HG03025 (cell line): Measurements from ENCODE around the gene AREG.

Experiments used
- ATAC-seq: cut with Tn5 transposase; IDR thresholded peaks from one replicate; pipeline ENCODE4 v1.9.1; 2021; ENCODE audit warnings: mild to moderate bottlenecking, moderate library complexity; ENCODE audit not compliant: unreplicated experiment, low FRiP score

AREG gene

DNA sequence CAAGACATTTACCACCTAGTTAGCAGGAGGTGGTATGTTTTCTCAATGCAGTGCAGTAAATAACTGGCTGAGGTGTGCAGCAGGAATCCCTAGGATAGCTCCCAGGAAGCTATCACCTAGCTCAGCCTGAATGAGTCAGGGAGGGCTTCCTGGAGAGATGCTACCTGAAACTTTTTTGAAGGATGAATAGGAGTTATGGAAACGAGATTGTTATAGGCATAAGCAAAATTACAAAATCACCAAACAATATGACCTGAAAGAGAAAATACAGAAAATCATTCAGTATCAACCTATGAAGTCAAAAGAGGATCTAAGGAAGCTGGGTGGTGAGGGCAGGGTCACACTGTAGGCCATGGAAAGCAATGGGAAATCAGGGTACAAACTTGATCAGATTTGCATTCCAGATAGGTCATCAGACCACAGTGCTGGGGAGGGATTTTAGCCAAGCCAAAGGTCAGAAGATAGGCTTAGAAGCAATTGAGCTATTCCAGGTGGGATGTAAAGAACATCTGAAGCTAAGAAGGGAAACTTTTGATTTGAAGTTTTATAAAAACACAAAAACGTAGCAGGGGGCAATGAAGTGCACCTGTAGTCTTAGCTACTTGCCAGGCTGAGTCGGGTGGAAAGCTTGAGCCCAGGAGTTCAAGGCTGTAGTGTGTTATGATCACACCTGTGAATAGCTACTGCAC, 11.3 kb downstream of the AREG start:
- ATAC-seq: no peak

DNA sequence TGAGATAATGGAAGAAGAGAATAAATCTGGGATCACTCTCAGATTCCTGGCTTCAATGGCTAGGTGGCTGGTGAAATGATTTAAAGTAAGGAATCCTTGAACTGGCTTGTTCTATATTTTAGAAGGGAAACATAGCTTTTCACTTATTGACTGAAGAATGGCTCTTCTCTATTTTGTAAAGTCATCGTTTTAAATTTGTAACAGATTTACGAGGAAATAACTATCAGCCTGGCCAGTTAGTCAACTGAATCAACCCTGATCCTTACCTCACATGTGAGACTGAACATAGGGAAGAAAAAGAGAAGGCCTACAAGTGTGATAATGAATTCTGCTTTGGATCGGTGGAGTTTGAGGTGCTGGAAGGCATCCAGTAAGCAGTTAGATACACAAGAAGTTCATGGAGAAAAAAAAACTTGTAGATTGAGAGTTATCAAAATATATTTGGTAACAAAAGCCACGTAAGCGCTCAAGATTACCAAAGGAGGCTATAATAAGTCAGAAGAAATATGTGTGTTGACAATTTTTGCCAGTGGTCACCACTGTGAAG, 12.0 kb downstream of the AREG start:
- no peak for ATAC-seq

DNA sequence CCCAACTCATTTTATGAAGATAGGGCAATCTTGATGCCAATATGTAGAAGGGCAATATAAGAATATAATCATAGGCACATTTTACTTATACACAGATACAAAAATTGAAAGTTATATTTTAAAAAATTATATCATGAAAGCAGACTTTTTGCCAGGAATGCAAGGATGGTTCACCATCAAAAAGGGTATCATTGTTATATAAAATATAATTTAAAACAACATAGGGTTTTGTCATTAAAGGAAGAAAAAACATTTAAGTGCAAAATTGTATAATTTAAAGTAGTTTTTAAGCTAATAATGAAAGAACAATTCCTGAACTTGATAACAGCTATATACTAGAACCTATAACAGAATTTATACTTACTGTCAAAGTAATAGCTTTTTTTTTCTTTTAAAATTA, 15.9 kb downstream of the AREG start:
- ATAC-seq: no peak

DNA sequence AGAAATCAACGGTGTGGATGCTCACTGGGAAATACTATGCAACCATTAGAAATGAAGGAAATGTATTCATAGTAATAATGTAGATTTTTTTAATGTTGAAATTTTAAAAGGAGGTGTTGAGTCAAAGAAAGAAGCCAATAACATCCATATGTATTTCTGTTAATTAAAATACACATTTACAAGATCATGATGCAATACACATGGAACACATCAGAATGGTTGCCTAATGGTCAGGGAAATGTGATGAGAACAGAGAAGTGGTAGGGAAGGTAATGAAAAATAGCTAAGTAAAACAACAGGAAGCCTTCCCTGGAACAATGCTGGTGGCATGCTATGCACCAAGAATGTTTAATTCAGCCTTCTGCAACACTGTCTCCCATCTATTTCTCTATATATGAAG, 18.2 kb downstream of the AREG start:
- ATAC-seq: no peak

- ATAC-seq: no peak
These were observed 19.4 kb downstream of the AREG start for GRCh38 chr4:74464291-74464690.

- no peak for ATAC-seq
These were observed 21.3 kb downstream of the AREG start for GRCh38 chr4:74466242-74466641.

- no peak for ATAC-seq
These were observed 26.3 kb downstream of the AREG start for GRCh38 chr4:74471264-74471663.

- no peak for ATAC-seq
These were observed 28.3 kb downstream of the AREG start for GRCh38 chr4:74473155-74473811.

DNA sequence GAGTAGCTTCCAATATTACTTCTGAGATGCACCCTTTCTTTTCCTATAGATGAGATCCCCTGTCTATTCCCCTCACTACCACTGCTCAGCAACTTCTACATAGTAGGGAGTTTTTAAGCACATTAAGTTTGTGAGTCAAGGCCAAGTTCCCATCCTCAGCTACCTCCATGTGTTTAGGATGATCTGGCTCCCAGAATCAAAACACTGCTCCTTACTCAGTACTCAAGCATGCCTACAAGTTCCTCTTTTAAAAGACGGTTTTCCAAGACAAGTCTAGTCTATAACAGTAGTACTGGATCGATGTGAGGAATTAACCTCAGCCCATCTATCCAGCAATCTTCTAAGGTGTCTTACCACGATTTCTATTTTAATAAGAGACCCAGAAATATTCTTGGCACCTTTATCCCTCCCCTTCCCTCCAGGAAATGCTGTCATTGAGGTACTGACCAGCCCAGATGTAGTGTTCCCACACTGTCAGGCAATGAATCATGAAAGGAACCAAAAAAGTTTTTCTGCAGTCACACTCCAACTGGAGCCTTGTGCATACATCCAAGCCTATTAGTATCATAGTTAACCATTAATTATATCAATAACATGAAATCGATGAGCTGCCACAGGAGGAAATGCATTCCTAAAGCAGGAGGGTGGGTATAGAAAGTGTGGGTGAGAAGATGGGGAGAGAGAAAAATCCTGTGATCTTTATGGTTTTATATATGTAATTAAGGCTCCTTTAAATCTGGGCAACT, 29.6 kb downstream of the AREG start:
- ATAC-seq: no peak

DNA sequence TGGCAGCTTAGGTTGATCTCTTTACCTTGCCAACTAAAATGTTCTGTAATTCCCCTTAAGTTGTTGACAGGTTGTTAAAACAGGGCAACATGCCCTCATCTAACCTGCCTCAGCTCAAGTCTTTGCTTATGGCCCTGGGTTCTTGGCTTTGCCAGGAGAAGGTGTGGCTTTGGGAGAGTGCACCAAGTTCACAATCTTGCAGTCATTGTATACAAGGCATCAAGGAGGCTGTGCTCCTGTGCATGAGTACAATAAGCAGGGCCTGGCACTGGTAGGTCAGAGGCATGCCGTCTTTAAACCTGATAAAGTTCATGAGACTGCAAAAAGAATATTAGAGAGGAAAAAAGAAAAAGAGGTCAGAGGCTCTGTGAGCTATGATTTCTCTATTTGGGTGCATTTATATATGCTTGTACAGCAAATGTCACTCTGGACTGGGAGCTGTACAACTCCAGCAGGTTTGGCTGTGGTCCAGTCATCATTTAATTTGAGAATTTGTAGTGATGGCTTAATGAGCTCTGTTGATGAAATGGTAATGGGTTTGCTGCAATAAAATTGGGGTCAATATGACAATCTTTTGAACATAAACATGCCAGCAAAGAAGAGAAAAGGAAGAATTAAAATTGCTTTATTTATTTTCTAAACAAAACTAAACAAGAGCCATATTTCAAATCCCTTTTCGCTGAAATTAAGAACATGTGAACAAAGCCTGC, 30.3 kb downstream of the AREG start:
- ATAC-seq: no peak

DNA sequence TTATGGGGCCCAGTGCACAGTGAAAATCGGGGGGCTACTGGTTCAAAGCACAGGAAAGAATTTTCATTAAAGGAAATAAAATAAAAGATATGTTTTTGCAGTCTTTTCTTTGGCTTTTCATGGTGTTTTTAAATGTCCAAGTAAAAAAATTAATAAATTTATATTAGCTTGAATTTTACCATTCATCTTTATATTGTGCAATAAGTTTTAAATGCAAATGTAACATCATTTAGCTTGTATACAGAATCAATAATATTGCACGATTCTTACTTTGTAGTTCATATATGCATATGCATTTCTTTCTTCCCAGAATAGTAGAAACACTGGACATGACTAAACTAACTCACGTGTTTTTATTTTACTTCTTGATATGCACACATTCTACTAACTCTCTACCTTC, 31.0 kb downstream of the AREG start:
- no peak for ATAC-seq

DNA sequence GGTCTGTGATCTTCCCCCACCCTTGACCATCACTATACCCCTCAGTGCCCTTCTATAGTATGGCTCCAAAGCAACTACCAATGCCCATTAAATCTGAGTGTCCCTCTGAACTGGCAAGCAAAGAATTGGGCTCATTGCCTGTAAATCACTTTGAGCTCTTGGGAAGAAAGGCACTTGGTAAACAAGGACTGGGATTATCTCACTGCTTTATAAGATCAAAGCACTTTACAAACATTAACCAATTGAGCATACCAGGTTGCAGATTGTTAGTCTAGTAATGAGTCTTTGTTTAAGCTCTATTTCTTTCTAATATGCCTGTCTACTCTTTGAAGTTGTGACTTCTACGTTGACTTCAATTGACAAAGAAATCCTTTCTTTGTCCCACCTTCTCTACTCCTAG, 34.1 kb downstream of the AREG start:
- no peak for ATAC-seq

- ATAC-seq: no peak
These were observed 35.3 kb downstream of the AREG start for GRCh38 chr4:74480267-74480666.

- ATAC-seq: no peak
These were observed 37.1 kb downstream of the AREG start for GRCh38 chr4:74481891-74482609.

DNA sequence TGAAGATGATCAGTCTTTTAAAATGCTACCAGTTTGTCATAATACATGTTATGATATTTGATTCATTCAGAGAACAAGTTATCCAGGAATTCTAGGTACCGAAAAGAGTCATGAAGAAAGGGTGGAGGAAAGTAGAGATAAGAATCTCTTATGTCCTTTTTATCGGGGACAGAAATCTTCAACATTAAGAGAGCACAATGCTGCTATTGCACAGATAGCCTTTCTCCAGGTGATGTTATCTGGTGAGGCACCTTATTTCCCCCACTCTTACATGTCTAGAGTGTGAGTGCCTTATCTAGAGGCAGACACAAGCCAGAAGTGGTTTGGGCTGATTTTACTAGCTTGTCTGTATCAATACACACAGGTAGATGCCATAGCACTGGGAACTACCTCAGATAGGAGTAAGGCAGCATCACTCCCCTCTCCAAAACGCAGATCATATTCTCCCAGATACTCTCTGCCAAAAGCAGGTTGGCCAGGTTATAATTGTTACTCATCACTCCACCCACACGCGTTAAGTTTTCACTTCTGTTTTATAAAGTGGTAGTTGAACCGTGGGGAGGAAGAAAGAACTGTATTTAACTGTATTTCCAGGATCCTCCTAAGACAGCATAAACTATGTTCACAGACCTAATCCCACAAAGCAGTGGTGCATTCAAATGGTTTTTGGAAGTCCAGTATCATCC, 38.4 kb downstream of the AREG start:
- ATAC-seq: no peak

- no peak for ATAC-seq
These were observed 42.0 kb downstream of the AREG start for GRCh38 chr4:74486905-74487304.

DNA sequence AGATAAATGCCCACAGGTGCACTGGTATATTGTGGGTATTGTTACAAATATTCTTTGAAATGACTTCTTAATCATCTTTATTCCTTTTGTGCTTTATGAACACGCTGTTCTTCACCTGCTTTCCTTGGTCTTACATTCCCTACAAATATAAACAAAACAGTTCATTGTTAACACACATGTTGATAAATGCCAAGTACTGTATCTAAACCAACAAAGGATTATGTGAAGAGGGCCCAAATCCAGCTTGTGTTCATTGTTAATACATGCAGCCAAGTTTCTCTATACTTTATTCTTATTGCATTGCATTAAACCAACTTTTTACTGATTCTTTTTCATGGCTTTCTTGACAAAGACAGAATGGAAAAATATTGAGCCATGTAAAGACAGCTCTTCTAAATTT, 42.8 kb downstream of the AREG start:
- no peak for ATAC-seq

DNA sequence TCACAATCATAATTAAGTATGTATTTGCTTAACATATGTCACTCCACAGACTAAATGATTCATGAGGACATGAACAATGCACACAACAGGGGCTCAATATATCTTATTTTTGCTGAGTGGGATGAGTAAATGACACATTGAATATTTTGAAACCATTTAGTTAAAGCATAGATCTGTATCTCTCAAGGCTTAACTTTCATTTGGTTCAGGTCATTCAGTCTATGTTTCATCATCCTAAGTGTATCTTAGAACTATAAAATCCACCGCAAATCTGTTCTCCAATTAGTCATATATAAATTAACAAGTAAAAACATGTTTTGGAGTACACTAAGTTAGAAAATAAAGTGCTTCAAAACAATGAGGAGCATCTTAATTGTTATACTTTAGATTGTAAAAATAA, 45.8 kb downstream of the AREG start:
- no peak for ATAC-seq

DNA sequence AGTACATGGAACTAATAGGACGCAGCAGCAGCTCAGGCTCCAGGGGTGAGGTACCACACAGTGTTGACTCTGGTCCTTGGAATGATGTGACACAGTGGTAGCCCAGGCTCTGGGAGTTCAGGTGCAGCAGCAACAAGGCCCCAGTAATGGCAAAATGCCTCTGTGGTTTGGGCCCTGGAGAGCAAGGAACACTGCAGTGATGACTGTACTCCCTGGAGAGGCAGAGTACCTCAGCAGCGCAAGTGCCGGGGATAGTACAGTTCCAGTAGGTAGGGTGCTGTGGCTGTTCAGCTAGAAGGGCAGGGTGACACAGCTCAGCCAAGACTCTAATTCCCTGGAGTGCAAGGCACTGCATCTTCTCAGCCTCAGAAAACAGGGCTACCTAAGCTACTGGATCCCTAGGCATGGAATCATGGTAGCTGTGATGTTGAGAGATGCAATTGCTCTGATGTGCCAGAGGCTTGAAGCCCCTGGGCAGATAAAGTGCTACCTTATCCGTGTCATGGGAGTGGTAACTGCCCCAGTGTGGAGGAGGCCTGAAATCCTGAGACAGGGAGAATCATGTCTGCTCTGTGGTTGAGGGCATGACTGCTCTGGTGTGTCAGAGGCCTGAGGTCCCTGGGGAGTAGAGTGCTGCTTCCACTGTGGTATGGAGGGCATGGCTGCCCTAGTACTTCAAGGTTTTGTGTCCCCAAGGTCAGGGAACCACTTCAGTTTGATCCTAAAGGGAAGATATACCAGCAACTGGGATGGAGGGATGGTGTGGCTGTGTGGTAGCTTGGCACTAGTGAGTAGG, 55.2 kb downstream of the AREG start:
- no peak for ATAC-seq
